ENCODE results near the gene UBE2H.

The UBE2H gene

DNA sequence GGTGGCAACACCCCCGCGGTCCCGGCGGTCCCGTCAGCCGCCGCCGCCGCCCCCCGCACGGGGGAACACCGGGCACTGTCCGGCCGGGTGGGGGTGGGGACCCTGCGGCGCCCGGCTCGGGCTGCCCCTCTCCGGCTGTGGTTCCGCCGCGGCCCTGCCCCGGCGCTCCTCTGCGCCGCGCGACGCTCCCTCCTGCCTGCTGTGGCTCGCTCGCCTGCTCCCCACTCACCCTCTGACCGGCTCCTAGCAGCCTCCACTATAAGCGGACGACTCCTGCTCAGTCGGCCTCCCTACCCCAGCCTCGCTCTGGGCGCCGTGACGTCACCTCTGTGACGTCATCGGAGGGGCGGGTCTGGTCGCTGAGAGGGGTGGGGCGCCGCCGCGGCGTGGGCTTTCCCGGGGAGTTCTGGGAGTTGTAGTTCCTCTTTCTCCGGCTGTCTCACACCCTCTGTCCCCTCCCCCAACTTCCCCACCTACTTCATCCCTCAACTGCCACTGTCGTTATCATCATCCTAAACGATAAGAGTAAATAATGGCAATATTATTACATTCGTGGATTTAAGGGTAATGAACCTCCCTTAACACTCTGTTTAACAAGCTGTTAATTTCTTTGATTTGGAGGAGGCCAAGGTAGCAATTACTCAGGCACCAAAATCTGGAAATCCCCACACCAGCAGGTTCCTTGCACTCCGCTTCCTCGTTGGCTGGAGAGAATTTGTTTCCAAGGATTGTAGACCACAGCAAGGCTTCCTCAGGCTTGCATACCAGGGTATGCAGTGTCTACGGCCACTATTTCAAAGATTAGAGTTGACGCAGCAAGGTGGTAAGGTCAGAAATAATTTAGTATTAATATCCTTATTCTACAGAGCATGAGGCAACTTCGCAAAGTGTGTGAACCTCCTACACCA lies at the start of gene UBE2H:
UBE2H (minus strand) TSS at position 308 of the 908 bp plus-strand sequence. CDS start 405 bp downstream, outside the sequence.
- TF ChIP-seq, protein P1, sequence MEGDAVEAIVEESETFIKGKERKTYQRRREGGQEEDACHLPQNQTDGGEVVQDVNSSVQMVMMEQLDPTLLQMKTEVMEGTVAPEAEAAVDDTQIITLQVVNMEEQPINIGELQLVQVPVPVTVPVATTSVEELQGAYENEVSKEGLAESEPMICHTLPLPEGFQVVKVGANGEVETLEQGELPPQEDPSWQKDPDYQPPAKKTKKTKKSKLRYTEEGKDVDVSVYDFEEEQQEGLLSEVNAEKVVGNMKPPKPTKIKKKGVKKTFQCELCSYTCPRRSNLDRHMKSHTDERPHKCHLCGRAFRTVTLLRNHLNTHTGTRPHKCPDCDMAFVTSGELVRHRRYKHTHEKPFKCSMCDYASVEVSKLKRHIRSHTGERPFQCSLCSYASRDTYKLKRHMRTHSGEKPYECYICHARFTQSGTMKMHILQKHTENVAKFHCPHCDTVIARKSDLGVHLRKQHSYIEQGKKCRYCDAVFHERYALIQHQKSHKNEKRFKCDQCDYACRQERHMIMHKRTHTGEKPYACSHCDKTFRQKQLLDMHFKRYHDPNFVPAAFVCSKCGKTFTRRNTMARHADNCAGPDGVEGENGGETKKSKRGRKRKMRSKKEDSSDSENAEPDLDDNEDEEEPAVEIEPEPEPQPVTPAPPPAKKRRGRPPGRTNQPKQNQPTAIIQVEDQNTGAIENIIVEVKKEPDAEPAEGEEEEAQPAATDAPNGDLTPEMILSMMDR (conservative IDR thresholded peaks at IDR 0.05), result 0 out of 2 replicates have a peak, but pooled peaks have one; percentile 7
- peak within 1 kb of the TSS; percentile 97 for H3K27ac ChIP-seq

DNA sequence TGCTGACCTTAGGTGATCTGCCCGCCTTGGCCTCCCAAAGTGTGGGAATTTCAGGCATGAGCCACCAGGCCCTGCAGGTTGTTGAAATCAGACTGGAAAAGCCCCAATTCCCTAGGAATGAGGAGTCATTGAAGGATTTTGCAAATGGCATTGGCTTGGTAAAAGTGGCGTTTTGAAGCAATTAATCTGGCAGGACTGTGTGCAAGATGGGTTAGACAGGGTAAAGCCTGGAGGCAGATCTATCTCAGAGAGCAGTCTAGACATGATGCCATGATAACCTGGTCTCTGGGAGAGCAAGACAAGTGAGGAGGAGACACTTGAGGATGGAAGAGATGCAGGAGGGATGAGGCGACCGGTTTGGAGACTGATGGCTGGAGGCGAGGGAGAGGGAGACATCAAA lies 45.7 kb upstream of the UBE2H start:
- H3K27ac ChIP-seq, result no peak overlapping the region
- TF ChIP-seq, protein P1 (conservative IDR thresholded peaks at IDR 0.05), result no peak

DNA sequence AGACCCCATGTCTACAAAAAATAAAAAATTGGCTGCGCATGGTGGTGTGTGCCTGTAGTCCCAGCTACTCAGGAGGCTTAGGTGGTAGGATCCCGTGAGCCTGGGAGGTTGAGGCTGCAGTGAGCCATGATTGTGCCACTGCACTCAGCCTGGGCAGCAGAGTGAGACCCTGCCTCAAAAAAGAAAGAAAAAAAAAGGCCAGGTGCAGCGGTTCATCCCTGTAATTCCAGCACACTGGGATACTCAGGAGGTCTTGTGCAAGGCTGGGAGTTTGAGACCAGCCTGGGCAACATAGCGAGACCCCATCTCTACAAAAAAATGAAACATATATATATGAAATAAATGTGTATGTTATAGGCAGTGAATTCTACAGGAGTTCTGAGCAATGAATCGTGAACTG lies 44.5 kb upstream of the UBE2H start:
- TF ChIP-seq, protein P1 (conservative IDR thresholded peaks at IDR 0.05), result no peak
- H3K27ac ChIP-seq, result no peak overlapping the region

DNA sequence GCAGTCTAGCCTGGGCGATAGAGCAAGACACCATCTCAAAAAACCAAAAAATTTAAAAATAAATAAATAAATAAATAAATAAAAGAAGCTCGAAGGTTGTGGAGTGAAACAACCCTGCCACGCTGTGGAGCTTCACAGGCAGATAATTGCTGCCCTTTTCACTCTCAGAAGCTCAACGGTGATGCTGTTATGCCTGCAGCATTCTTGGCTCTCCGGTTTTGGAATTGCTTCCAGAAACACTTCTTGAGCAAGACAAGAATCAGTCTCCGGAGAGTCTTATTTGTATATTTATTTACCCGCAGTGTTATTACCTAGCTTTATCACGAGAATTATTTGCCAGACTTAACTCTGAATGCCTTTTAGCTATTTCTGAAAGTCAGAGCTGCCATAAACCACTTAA lies 40.5 kb upstream of the UBE2H start:
- no peak overlapping the region for H3K27ac ChIP-seq
- TF ChIP-seq, protein P1 (conservative IDR thresholded peaks at IDR 0.05), result no peak

DNA sequence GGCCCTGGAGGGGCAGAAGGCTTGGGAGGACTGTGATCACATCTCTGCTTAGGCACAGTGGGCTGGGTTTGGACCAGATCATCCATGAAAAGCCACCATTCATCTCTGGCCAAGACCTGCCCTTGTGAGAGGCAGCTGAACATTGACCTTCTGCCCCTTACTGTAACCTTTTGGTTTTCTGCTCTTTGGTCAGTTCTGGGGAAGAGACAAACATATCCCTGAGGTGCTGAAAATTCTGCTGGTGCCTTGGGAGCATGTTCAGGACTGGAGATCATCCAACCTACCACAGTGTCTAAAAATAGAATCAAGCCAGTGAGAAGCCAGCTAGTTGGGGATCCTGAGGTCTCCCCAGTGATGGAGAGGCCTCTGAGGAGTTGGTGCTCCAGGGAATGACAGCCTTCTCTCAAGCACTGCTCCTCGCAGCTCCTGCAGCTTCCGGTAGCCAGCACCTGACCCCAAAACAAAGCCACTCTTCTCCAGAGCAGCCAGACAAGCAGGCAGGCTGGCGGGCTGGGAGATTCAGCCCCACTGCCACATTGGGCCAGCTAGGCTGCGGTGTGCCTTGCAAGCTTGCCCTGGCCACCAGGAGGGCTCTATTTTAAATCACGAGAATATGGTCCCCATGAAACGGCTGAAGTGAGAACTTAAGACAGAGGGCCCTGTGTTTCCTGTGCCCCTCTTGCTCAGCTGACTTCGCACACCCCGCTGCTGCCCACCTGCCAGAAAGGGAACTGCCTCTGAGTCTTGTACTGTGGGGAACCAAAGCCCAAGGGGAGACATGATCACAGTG lies 37.8 kb upstream of the UBE2H start:
- no peak overlapping the region for H3K27ac ChIP-seq
- TF ChIP-seq, protein P1 (conservative IDR thresholded peaks at IDR 0.05), result no peak

DNA sequence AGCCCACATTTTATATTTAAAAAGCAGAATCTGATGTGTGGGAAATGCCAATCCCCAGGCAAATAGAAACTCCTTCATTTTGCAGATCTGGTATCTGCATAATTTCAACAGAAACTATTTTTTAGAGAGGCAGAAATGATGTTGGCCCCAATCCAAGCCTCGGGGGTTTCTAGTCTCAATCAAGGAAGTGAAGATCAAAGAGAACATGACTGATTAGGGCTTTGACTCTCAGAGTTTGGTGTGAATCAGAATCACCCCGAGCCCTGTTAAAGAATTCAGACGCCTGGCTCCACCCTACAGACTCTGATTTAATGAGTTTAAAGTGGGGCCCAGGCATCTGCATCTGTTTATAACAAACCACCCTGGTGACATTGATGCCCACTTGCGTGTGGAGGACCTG lies 36.7 kb upstream of the UBE2H start:
- TF ChIP-seq, protein P1 (conservative IDR thresholded peaks at IDR 0.05), result no peak
- H3K27ac ChIP-seq, result no peak overlapping the region

DNA sequence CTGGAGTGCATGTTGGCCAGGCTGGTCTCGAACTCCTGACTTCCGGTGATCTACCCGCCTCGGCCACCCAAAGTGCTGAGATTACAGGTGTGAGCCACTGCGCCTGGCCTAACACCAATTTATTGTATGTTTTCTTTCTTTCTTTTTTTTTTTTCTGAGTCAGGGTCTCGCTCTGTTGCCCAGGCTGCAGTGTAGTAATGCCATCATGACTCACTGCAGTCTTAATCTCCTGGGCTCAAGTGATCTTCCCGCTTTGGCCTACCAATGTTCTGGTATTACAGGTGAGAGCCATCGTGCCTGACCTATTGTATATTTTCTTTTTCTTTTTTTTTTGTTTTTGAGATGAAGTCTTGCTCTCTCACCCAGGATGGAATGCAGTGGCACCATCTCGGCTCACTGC lies 33.8 kb upstream of the UBE2H start:
- TF ChIP-seq, protein P1 (conservative IDR thresholded peaks at IDR 0.05), result no peak
- H3K27ac ChIP-seq, result no peak overlapping the region

Data from VCaP (cell line).